ES-I3 (cell line): Measurements from ENCODE around the gene LRRC4.

Experiments used
- H3K36me3 ChIP-seq: 2 replicates; pipeline ENCODE4 v1.6.1; 2013; ENCODE audit warnings: mild to moderate bottlenecking, low read length, control low read depth, moderate library complexity; ENCODE audit not compliant: insufficient read depth
- H3K4me1 ChIP-seq: 2 replicates; pipeline ENCODE4 v1.6.1; 2013; ENCODE audit warnings: mild to moderate bottlenecking, control low read depth, low read length; ENCODE audit not compliant: insufficient read depth
- H3K9ac ChIP-seq: 2 replicates; pipeline ENCODE4 v1.6.1; 2013; ENCODE audit warnings: low read depth, mild to moderate bottlenecking, low read length, moderate library complexity
- H3K9me3 ChIP-seq: 2 replicates; pipeline ENCODE4 v1.6.1; 2013; ENCODE audit warnings: mild to moderate bottlenecking, low read length, moderate library complexity; ENCODE audit not compliant: control insufficient read depth, insufficient read depth

LRRC4 gene

DNA sequence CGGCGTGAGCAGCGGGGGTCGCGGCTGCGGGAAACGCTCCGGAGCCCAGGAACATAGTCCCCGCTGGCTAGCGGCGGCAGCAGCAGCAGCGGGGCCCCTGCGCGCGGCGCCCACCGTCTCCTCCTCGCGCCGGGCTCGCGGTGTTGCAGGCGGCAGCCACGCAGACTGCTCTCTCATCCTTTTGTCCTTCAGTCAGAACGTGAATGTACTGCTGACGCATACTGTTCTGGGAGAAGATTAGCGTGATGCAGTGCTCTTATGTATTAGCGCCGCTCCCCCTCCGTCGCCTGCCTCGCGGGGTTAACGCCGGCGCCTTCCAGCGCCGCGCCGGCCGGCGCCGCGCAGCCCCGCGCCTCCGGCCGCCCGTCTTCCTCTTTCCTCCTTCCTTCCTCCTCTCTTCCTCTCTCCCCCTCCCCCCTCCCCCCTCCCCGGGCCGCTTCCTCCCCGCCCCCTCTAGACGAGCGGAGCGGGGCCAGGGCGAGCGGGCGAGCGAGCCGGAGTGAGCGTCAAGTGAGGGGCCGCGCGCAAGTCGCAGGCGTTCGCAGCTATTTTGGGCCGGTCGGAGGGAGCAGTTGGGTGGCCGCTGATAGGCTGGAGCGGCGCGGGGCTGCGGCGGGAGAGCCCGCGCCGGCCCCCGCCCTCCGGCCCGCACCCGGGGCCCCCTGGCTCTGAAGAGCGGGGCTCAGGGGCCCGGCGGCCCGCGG is 816 bp upstream of the LRRC4 start:
- H3K4me1 ChIP-seq, result peaks cover 12% of the 10 kb centered on the region; the same call in 1 of the 2 replicates
- H3K36me3 ChIP-seq, result no peaks in the 10 kb centered on the region; the same call in 1 of the 2 replicates
- H3K9me3 ChIP-seq, result no peaks in the 10 kb centered on the region
- peak overlapping the region; percentile 53 for H3K9ac ChIP-seq

GRCh38 chr7:128030263-128030653 is 979 bp downstream of the LRRC4 start:
- H3K36me3 ChIP-seq, result no peaks in the 10 kb centered on the region; the same call in 1 of the 2 replicates
- H3K9me3 ChIP-seq, result no peaks in the 10 kb centered on the region
- H3K9ac ChIP-seq, result peak overlapping the region; percentile 77
- H3K4me1 ChIP-seq, result peaks cover 19% of the 10 kb centered on the region; the same call in 1 of the 2 replicates

- Histone ChIP-seq H3K4me1 (peaks cover 22% of the 10 kb centered on the region; the same call in 1 of the 2 replicates), H3K9ac (no peak overlapping the region), H3K36me3 (no peaks in the 10 kb centered on the region; the same call in 1 of the 2 replicates), H3K9me3 (no peaks in the 10 kb centered on the region)
Measured at GRCh38 chr7:128029405-128029995, 1.7 kb downstream of the LRRC4 start.

DNA sequence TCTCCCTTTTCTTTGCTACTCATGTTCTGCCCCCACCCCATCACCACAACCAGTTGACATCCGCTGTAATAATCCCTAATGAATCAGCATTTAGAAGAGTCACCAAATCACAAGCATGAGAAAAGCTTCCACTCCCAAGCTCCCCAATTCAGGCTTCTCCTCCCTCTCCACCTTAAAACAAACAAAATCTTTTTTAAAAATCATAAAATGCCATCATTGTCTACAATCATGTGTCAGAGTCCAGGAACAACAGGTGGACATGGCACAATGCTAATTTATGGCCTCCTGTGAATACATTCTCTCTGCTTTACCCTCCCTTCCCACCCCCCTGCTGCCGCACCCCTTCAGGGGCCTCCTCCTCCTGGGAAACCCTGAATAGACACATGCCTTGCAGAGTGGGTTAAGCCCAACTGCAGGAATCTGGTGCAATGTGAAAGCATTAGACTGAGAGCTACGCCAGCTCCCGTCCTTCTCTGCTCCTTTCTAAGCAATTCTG is 3.7 kb downstream of the LRRC4 start:
- Histone ChIP-seq H3K4me1 (peaks cover 19% of the 10 kb centered on the region; the same call in 1 of the 2 replicates), H3K36me3 (no peaks in the 10 kb centered on the region; the same call in 1 of the 2 replicates), H3K9ac (no peak overlapping the region), H3K9me3 (no peaks in the 10 kb centered on the region)

- Histone ChIP-seq H3K36me3 (no peaks in the 10 kb centered on the region; the same call in 1 of the 2 replicates), H3K9ac (no peak overlapping the region), H3K4me1 (peaks cover 19% of the 10 kb centered on the region; the same call in 1 of the 2 replicates), H3K9me3 (no peaks in the 10 kb centered on the region)
Measured at GRCh38 chr7:128026551-128026950, 4.7 kb downstream of the LRRC4 start.

GRCh38 chr7:128025819-128026218 is 5.4 kb downstream of the LRRC4 start:
- Histone ChIP-seq H3K9ac (no peak overlapping the region), H3K4me1 (peaks cover 19% of the 10 kb centered on the region; the same call in 1 of the 2 replicates), H3K36me3 (no peaks in the 10 kb centered on the region; the same call in 1 of the 2 replicates), H3K9me3 (no peaks in the 10 kb centered on the region)

- Histone ChIP-seq H3K9me3 (no peaks in the 10 kb centered on the region), H3K9ac (no peak overlapping the region), H3K36me3 (no peaks in the 10 kb centered on the region; the same call in 1 of the 2 replicates), H3K4me1 (peaks cover 19% of the 10 kb centered on the region; the same call in 1 of the 2 replicates)
Measured at GRCh38 chr7:128025380-128025779, 5.9 kb downstream of the LRRC4 start.

GRCh38 chr7:128024151-128024550 is 7.1 kb downstream of the LRRC4 start:
- Histone ChIP-seq H3K4me1 (peaks cover 24% of the 10 kb centered on the region), H3K36me3 (no peaks in the 10 kb centered on the region; the same call in 1 of the 2 replicates), H3K9ac (no peak overlapping the region), H3K9me3 (no peaks in the 10 kb centered on the region)

- peaks cover 30% of the 10 kb centered on the region for H3K4me1 ChIP-seq
- H3K36me3 ChIP-seq, result no peaks in the 10 kb centered on the region; the same call in 1 of the 2 replicates
- no peaks in the 10 kb centered on the region for H3K9me3 ChIP-seq
- no peak overlapping the region for H3K9ac ChIP-seq
Measured at GRCh38 chr7:128022631-128023532, 8.4 kb downstream of the LRRC4 start.

GRCh38 chr7:128021366-128021765 is 9.9 kb downstream of the LRRC4 start:
- no peak overlapping the region for H3K9ac ChIP-seq

GRCh38 chr7:128020159-128020558 is 11.1 kb downstream of the LRRC4 start:
- Histone ChIP-seq H3K9ac (no peak overlapping the region), H3K36me3 (no peaks in the 10 kb centered on the region), H3K4me1 (peaks cover 16% of the 10 kb centered on the region), H3K9me3 (no peaks in the 10 kb centered on the region)

More at GRCh38 chr7:128021366-128021765, 9.9 kb downstream of the LRRC4 start:
- no peaks in the 10 kb centered on the region for H3K9me3 ChIP-seq
- H3K36me3 ChIP-seq, result no peaks in the 10 kb centered on the region
- peaks cover 24% of the 10 kb centered on the region for H3K4me1 ChIP-seq

GRCh38 chr7:128019288-128019687 is 11.9 kb downstream of the LRRC4 start:
- no peaks in the 10 kb centered on the region for H3K36me3 ChIP-seq
- peaks cover 14% of the 10 kb centered on the region for H3K4me1 ChIP-seq
- no peak overlapping the region for H3K9ac ChIP-seq
- H3K9me3 ChIP-seq, result no peaks in the 10 kb centered on the region

DNA sequence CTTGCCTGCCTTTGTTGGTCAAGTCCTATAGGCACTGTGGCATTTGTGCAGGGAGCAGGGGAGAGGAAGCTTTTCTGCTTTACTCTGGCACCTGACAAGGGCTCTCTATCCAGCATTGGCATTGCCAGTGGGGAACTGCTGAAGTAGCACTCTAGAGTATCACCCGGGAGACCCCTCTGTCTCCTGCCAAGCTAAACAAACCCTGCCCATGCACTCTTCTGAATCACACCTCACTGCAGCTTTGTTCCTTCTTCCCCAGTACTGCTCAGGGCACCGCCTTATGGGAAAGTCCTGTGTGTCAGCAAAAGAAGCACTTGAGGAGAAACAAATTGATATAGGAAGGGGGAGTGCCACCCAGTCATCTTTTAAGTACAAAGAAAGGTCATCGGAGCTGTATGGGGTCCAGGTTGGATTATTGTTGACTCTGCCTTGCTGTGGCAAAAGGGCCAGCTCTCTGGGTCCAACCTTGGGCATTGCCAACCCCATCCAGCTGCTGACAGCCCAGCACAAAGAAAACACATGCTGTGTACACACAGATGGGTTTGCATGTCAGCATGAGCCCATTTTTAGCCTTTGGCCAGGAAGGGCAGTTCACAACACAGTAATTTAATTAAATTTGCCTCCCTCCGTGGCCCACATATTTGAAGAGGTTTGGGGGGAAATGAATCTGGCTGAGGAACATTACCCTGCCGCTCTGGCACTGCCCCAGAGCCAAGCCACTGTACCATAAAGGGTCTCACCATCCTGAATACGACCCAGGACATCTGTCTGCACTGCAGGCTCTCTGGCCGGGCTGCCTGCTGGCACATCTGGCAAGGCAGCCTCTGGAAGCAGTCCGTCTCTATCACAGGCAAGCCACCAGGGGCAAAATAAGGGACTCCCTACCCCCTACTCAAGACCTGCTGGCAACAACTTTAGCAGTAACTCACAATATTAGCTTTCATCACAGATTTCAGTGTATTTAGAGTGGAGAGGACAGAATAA is 13.1 kb downstream of the LRRC4 start:
- H3K36me3 ChIP-seq, result no peaks in the 10 kb centered on the region
- H3K4me1 ChIP-seq, result peaks cover 14% of the 10 kb centered on the region
- H3K9ac ChIP-seq, result no peak overlapping the region
- no peaks in the 10 kb centered on the region for H3K9me3 ChIP-seq
